ENCODE data around the gene C1QTNF3.

Gene C1QTNF3

DNA sequence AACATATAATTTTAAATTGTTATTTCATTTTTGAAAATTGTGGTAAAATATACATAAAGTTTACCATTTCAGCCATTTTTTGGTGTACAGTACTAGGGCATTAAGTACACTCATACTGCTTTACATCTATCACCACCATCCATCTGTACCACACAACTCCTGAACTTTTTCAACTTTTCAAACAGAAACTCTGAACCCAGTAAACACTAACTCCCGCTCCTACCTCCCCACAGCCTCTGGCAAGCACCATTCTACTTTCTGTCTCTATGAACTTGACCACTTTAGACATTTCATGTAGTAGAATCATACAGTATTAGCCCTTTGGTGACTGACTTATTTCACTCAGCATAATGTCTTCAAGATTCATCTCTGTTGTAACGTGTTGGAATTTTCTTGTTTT is 50.1 kb downstream of the C1QTNF3 start:
- no peak for DNase-seq

DNA sequence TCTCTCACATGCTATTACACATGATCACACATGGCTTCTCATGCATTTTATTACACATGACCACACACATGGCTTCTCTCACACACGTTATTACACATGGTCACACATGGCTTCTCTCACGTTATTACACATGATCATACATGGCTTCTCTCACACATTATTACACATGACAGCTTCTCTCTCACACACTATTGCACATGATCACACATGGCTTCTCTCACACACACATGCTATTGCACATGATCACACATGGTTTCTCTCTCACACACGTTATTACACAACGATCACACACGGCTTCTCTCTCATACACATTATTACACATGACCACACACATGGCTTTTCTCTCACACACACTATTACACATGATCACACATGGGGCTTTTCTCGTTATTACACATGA is 57.6 kb downstream of the C1QTNF3 start:
- DNase-seq, result no peak

DNA sequence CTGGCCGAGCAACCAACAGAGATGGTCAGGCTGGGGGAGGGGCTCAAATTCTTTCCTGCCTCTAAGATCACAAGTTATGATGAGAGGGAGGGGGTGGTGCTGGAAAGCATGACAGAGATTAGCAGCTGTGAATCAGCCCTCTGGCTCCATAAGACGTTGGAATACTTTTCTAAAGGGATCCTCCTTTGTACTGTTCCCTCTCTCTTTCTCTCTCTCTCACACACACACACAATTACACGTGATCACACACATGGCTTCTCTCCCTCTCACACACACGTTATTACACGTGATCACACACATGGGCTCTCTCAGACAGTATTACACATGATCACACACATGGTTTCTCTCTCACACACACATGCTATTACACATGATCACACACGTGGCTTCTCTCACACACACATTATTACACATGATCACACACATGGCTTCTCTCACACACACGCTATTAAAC is 58.3 kb downstream of the C1QTNF3 start, which contains the start of gene SLC45A2:
Gene SLC45A2, minus strand, starts transcription at position 23 of the 454 bp plus-strand sequence. CDS start 110 bp downstream, outside the sequence.
- DNase-seq, result no peak

DNA sequence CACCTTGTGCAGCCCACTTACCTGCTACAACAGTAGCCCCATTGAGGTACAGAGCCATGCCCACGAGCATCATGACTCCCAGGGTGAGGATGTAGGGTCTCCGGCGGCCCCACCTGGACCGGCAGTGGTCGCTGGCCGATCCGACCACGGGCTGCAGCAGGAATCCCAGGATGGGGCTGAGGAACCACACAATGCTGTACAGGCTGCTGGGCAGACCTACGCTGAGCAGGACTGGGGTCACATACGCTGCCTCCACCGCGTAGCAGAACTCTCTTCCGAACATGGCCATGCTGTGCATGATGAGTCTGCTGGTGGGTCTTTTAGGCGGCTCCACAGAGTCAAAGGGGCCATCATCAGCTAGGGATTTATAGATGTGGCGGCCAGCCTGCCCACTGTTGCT is 58.8 kb downstream of the C1QTNF3 start:
- DNase-seq, result no peak

DNA sequence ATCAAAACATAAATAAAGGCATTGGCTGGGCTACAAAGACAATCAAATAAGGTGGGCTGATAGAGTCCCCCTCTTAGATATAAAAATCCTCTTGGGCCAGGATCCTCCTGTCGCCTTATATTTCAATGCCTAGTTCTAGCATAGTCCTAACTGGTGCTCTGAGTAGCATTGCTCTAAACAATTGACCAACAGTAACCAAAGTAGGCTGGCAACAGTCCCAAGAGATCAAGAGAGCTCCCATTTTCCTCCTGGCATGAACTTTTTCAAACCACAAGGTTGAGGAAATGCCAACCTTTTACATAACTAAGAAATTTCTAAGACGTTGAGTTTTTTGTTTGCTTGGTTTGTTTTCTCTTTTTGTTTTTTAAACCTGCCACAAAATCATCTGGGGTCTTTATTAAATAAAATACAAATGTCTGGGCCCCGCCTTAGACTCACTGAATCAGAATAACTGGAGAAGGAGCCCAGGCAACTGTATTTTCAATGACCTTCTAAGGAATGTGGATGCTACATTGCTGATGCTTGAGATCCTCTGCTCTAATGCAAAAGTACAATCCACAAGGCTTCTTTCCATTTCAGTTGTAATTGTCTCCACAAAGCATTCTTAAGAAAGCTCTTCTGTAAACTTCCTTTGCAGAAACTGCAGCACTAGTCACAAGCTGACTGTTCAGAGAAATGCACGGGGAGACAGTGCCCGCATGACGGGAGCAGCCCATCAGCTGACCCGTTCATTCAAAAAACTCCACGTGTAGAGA is 61.4 kb downstream of the C1QTNF3 start:
- DNase-seq, result no peak

DNA sequence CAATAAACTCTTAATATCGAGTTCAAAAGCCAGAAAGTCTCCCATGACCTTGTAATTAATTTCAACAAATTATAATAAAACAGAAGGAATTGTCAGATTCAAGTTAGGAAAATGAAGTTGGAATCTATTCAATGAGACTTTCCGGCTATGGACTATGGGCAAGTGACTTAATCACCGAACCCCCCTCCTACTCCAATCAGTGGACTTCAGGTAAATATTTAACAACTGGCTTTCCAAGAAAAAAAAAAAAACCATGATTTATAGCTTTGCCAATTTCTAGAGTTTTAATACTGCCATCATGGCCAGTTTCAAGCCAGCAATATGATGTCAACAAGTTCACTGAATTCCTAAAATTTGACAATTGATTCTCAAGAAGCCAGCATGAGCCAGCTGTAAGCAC is 63.0 kb downstream of the C1QTNF3 start:
- DNase-seq, result no peak

DNA sequence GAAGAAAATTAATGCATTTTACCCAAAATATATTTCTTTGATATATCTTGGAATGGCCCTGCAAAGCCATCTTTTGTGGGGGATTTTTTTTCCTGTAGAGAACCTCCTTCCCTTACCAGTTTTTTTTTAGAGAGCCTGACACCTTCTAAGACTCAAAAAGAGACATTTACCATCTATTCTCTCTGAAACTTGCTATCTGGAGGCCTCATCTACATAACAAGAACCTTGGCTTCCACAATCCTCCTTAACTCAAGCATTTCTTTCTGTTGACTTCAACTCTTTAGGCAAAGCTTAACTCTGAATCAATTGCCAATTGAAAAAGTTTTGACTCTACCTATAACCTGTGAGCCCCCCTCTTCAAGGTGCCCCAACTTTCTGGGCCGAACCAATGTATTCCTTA is 64.7 kb downstream of the C1QTNF3 start:
- no peak for DNase-seq

DNA sequence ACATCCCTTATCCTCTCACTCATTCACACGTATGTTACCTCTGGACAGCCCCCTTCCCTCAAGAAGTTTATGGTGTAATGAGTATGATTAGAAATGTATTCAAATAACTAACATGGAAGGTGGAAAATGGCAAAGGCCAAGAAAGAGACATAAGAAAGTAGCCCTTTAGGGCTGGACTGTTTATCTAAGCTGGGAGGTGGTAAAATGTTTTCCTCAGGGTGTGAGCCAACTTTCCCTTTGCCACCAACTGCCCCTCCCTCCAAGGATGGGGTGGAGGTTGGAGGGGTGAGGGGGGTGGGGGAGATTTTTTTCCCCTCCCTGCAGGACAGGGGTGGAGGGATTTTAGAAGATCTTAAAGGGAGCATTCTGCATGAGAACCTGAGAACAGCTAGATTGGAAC is 66.7 kb downstream of the C1QTNF3 start:
- DNase-seq, result no peak

DNA sequence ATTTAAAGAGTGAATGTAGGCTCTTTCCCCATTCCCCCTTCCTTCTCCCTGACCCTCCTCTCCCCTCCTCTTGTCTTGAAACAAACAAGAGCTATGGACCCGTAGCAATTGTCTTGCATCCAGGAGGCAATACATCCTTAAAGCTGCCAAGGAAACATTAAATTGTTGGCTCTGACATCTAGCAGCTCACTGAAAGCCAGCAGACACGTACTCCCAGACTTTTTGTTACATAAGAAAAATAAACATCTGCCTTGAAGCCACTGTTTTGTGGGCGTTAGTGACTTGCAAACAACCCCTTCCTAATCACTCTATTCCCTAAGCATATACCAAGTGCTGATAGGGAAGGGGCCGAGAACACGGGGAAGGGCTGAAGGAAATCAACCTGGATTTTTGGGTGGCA is 67.2 kb downstream of the C1QTNF3 start:
- no peak for DNase-seq

DNA sequence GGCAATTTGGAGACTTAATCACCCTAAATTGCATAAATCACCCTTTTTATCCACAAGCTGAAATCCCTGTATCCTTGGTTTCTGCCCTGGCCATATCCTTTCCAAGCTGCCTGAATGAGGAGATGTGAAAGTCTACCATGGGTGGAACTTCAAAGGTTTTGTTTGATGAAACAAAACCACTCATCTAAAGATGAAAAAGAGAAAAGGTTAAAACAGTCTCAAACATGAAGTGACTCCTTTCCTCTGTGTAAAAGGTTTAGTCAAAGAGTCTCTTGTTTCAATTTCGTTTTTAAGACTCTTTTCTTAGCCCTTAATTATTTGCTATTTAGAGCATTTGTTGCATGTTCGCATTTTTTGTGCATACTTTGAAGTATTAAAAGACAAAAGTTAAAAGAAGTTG is 69.7 kb downstream of the C1QTNF3 start:
- DNase-seq, result no peak

DNA sequence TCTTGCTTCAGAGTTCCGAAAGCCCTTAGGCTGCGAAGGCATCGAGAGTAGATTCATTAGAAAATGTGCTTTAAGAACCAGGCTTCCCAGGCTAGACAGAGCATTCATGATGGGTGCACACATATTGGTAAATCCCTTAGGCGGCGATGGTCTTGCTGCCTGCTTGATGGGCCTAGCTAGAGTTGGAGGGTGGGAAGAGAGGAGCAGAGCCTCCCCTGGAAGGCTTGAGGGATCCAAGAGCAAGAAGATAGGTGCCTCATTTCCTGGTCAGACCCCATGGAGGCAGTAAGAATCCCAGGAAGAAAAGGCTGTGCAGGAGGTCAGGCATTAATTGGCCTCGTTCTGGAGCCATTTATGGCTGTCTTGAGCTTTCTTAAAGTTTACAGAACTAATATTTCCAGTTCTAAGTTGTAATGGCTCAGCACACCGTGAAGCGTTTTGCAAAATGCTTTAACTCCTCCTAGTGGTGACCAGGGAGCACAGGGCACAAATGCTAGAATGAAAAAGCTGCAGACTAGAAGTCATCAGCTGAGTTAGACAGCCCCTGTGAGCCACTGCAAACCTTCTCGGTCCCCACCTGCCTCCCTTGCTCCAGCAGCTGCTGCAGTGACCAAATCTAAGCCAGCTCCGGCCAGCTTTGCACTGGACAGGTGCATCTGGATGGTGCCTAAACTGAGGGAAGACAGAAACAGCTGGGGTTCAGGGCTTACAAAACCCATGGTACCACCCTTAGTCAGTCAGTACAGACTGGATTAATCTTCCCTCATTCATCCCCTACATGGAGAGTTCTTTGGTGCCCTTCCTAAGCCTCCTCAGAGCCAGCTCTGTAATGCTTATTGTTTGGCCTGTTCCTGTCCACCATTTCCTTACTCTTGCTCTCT is 73.2 kb downstream of the C1QTNF3 start:
- peak; percentile 25 for DNase-seq

DNA sequence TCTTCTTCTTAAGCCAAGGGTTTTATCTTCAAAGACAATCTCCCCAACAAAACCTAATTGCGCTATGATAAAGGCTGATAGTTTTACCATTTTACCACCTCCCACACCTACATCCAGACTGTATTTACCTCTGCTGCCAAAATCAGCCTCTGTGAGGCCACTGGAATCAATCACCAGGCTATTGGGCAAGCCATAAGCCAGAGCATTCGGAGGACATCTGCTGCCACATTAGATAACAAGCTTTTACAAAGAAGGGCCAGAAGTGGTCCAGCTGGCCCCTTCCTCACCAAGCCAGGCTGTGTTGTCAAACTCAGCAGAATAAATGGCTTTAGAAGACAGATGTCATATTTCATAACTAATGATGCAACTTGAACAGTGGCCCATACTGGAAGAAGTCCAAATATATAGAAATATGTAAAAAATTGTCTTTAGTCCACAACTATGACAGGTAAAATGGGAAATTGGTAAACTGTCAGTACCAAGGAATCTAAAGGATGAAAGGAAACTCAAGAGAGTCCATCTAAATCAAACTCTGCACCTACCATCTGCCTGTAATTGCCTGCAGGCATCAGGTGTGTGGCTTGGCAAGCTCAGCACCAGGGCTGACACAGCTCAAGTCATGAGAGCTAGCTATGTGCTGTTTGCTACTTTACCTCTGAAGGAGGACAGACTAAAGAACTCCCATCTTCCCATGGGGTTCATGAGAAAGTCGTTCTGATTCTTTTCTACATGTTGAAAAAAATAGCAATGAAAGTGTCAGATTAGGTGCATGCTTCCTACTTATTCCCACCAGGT is 74.6 kb downstream of the C1QTNF3 start:
- DNase-seq, result no peak
